Measurements from ENCODE around the gene CHD3.

The CHD3 gene

GRCh38 chr17:7875804-7876370 lies 12.7 kb upstream of the CHD3 start:
- DNase-seq: no peak
- H3K27me3 Mint-ChIP-seq (ENCODE audit: low read depth, poor library complexity): no peaks in the 10 kb centered on the region
- H3K4me3 Mint-ChIP-seq: no peak overlapping the region
- no peak for TF ChIP-seq CTCF (IDR thresholded peaks at IDR 0.05)
- peaks cover 6% of the 10 kb centered on the region for H3K4me1 Mint-ChIP-seq
- H3K9me3 Mint-ChIP-seq: no peaks in the 10 kb centered on the region
- H3K36me3 Mint-ChIP-seq (ENCODE audit: low read depth): peaks cover 48% of the 10 kb centered on the region
- no peak overlapping the region for H3K27ac Mint-ChIP-seq

- Mint-ChIP-seq H3K4me3 (no peak overlapping the region), H3K27ac (no peak overlapping the region), H3K4me1 (no peaks in the 10 kb centered on the region), H3K9me3 (no peaks in the 10 kb centered on the region), H3K27me3 (ENCODE audit: low read depth, poor library complexity) (no peaks in the 10 kb centered on the region), H3K36me3 (ENCODE audit: low read depth) (peaks cover 32% of the 10 kb centered on the region)
- DNase-seq: no peak
- TF ChIP-seq CTCF (IDR thresholded peaks at IDR 0.05): no peak
Measured at GRCh38 chr17:7878234-7878633, 10.4 kb upstream of the CHD3 start.

- H3K4me3 Mint-ChIP-seq: no peak overlapping the region
- H3K36me3 Mint-ChIP-seq (ENCODE audit: low read depth): peaks cover 19% of the 10 kb centered on the region
- no peaks in the 10 kb centered on the region for H3K9me3 Mint-ChIP-seq
- H3K4me1 Mint-ChIP-seq: peaks cover 5% of the 10 kb centered on the region
- no peaks in the 10 kb centered on the region for H3K27me3 Mint-ChIP-seq (ENCODE audit: low read depth, poor library complexity)
- TF ChIP-seq CTCF (IDR thresholded peaks at IDR 0.05): no peak
- no peak overlapping the region for H3K27ac Mint-ChIP-seq
- no peak for DNase-seq
Measured at GRCh38 chr17:7880076-7880868, 8.3 kb upstream of the CHD3 start.

- Mint-ChIP-seq H3K4me1 (peaks cover 5% of the 10 kb centered on the region), H3K4me3 (no peak overlapping the region), H3K36me3 (ENCODE audit: low read depth) (peaks cover 8% of the 10 kb centered on the region), H3K27ac (no peak overlapping the region), H3K9me3 (no peaks in the 10 kb centered on the region), H3K27me3 (ENCODE audit: low read depth, poor library complexity) (no peaks in the 10 kb centered on the region)
- no peak for DNase-seq
- TF ChIP-seq CTCF (IDR thresholded peaks at IDR 0.05): no peak
Measured at GRCh38 chr17:7881276-7882054, 7.1 kb upstream of the CHD3 start.

- no peak overlapping the region for H3K4me3 Mint-ChIP-seq
- peaks cover 4% of the 10 kb centered on the region for H3K36me3 Mint-ChIP-seq (ENCODE audit: low read depth)
- H3K27me3 Mint-ChIP-seq (ENCODE audit: low read depth, poor library complexity): no peaks in the 10 kb centered on the region
- H3K27ac Mint-ChIP-seq: no peak overlapping the region
- H3K4me1 Mint-ChIP-seq: peaks cover 5% of the 10 kb centered on the region
- no peaks in the 10 kb centered on the region for H3K9me3 Mint-ChIP-seq
- TF ChIP-seq CTCF (IDR thresholded peaks at IDR 0.05): no peak
- DNase-seq: no peak
Measured at GRCh38 chr17:7882068-7882467, 6.5 kb upstream of the CHD3 start.

All from nephron progenitor cell (in vitro differentiated cells).